Measurements from ENCODE around the gene CORT. TPM values are rescaled to one million over a fixed set of nuclear protein-coding genes. Genes with fewer than 3 reads are reported as not detected.
"Not testable (repeated sequence)": the region's sequence is repeated elsewhere in the genome, so short reads cannot be mapped to it uniquely, and the experiment has no call there.

Gene CORT
- total RNA-seq, 1 donor from 2014 or later = 0.26 TPM

DNA sequence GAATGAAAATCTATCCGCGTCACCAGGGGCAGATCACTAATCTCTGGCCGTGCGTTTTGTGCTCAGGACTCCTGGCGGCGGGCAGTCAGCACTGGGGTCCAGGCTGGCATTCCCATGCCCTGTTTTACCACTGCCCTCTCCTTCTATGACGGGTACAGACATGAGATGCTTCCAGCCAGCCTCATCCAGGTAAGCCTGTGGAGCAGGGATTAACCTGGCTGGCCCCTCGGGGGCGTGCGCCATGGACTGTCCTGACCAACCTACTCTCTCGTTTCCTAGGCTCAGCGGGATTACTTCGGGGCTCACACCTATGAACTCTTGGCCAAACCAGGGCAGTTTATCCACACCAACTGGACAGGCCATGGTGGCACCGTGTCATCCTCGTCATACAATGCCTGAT is 30.5 kb upstream of the CORT start:
- peak; percentile 43 for FAIRE-seq
- TF ChIP-seq, protein P1, sequence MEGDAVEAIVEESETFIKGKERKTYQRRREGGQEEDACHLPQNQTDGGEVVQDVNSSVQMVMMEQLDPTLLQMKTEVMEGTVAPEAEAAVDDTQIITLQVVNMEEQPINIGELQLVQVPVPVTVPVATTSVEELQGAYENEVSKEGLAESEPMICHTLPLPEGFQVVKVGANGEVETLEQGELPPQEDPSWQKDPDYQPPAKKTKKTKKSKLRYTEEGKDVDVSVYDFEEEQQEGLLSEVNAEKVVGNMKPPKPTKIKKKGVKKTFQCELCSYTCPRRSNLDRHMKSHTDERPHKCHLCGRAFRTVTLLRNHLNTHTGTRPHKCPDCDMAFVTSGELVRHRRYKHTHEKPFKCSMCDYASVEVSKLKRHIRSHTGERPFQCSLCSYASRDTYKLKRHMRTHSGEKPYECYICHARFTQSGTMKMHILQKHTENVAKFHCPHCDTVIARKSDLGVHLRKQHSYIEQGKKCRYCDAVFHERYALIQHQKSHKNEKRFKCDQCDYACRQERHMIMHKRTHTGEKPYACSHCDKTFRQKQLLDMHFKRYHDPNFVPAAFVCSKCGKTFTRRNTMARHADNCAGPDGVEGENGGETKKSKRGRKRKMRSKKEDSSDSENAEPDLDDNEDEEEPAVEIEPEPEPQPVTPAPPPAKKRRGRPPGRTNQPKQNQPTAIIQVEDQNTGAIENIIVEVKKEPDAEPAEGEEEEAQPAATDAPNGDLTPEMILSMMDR (IDR thresholded peaks at IDR 0.05; ENCODE audit: insufficient read depth, low read length, severe bottlenecking) = no peak
- H3K36me3 ChIP-seq (ENCODE audit: control insufficient read depth, insufficient read depth, low read length) = peaks cover 14% of the 10 kb centered on the region
- no peaks in the 10 kb centered on the region for H3K27me3 ChIP-seq (ENCODE audit: control insufficient read depth, insufficient read depth, low read length)
- DNase-seq (ENCODE audit: low read depth) = no peak
- H3K4me3 ChIP-seq (ENCODE audit: low read depth, low read length) = no peak overlapping the region

DNA sequence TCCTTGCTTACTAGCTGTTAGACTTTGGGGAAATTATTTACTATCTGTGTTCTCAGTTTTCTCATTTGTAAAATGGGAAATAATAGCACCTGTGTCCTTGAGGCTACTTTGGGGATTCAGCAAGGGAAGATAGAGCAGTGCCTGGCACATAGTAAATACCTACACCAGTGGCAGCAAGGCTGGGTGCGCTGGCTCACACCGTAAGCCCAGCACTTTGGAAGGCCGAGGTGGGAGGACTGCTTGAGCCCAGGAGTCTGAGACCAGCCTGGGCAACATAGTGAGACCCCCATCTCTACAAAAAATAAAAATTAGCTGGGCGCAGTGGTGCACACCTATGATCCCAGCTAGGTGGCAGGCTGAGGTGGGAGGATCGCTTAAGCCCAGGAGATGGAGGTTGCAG is 28.2 kb upstream of the CORT start:
- Histone ChIP-seq H3K4me3 (ENCODE audit: low read depth, low read length) (no peak overlapping the region), H3K27me3 (ENCODE audit: control insufficient read depth, insufficient read depth, low read length) (no peaks in the 10 kb centered on the region), H3K36me3 (ENCODE audit: control insufficient read depth, insufficient read depth, low read length) (peaks cover 13% of the 10 kb centered on the region)
- no peak for FAIRE-seq
- TF ChIP-seq, protein P1 (IDR thresholded peaks at IDR 0.05; ENCODE audit: insufficient read depth, low read length, severe bottlenecking) = no peak
- no peak for DNase-seq (ENCODE audit: low read depth)

DNA sequence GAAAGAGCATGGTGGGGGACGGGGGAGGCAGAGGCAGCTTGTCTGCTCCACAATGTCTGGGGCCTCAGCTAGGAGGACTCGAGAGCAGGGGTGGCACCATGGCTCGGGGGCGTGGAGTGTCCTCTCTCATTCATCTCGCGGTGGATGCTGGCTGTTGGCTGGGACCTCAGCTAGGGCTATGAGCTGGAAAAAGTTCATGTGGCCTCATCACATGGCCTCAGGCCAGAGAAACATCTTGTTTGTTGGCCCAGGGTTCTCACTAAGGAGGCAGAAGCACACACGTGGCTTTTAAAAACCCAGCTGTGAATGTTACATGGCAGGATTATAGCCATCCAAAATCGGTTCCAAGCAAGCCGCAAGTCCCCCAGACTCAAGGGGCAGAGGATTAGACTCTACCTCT is 25.8 kb upstream of the CORT start:
- FAIRE-seq = no peak
- H3K4me3 ChIP-seq (ENCODE audit: low read depth, low read length) = no peak overlapping the region
- TF ChIP-seq, protein P1 (IDR thresholded peaks at IDR 0.05; ENCODE audit: insufficient read depth, low read length, severe bottlenecking) = no peak

DNA sequence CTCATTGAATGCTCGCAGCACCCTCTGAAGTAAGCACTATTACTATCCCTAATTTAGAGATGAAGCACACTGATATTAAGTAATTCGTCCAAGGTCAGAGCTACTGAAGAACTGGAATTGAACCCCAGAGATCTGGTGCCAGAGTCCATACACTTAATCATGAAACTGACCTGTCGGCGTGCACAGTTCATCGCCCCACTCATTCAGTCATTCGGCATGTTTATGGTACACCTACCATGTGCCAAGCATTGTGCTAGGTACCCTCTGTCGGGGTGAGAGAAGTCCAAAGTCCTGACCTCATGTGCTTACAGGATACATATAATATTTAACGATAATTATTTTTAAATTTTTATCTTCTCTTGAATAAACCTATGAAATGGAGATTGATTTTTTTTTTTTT is 25.2 kb upstream of the CORT start:
- TF ChIP-seq, protein P1 (IDR thresholded peaks at IDR 0.05; ENCODE audit: insufficient read depth, low read length, severe bottlenecking) = no peak
- no peak for DNase-seq (ENCODE audit: low read depth)
- no peaks in the 10 kb centered on the region for H3K27me3 ChIP-seq (ENCODE audit: control insufficient read depth, insufficient read depth, low read length)
- FAIRE-seq = no peak
- peaks cover 3% of the 10 kb centered on the region for H3K36me3 ChIP-seq (ENCODE audit: control insufficient read depth, insufficient read depth, low read length)
- H3K4me3 ChIP-seq (ENCODE audit: low read depth, low read length) = no peak overlapping the region

More for the DNA sequence above, 25.8 kb upstream of the CORT start:
- H3K36me3 ChIP-seq (ENCODE audit: control insufficient read depth, insufficient read depth, low read length) = peaks cover 5% of the 10 kb centered on the region
- no peaks in the 10 kb centered on the region for H3K27me3 ChIP-seq (ENCODE audit: control insufficient read depth, insufficient read depth, low read length)
- DNase-seq (ENCODE audit: low read depth) = no peak

DNA sequence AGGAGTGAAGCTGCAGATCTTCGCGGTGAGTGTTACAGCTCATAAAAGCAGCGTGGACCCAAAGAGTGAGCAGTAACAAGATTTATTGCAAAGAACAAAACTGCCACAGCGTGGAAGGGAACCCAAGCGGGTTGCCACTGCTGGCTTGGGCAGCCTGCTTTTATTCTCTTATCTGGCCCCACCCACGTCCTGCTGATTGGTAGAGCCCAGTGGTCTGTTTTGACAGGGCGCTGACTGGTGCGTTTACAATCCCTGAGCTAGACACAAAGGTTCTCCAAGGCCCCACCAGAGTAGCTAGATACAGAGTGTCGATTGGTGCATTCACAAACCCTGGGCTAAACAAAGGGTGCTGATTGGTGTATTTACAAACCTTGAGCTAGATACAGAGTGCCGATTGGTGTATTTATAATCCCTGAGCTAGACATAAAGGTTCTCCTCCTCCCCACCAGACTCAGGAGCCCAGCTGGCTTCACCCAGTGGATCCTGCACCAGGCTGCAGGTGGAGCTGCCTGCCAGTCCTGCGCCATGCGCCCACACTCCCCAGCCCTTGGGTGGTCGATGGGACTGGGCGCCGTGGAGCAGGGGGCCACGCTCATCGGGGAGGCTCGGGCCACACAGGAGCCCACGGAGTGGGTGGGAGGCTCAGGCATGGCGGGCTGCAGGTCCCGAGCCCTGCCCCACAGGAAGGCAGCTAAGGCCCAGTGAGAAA is 23.9 kb upstream of the CORT start:
- not testable (repeated sequence) for H3K36me3 ChIP-seq (ENCODE audit: control insufficient read depth, insufficient read depth, low read length); H3K4me3 ChIP-seq (ENCODE audit: low read depth, low read length); H3K27me3 ChIP-seq (ENCODE audit: control insufficient read depth, insufficient read depth, low read length); FAIRE-seq; DNase-seq (ENCODE audit: low read depth)

DNA sequence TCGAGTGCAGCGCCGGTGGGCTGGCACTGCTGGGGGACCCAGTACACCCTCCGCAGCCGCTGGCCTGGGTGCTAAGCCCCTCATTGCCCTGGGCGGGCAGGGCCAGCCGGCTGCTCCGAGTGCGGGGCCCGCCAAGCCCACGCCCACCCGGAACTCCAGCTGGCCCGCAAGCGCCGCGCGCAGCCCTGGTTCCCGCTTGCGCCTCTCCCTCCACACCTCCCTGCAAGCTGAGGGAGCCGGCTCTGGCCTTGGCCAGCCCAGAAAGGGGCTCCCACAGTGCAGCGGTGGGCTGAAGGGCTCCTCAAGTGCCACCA is 23.3 kb upstream of the CORT start:
- not testable (repeated sequence) for DNase-seq (ENCODE audit: low read depth); FAIRE-seq; H3K4me3 ChIP-seq (ENCODE audit: low read depth, low read length)

DNA sequence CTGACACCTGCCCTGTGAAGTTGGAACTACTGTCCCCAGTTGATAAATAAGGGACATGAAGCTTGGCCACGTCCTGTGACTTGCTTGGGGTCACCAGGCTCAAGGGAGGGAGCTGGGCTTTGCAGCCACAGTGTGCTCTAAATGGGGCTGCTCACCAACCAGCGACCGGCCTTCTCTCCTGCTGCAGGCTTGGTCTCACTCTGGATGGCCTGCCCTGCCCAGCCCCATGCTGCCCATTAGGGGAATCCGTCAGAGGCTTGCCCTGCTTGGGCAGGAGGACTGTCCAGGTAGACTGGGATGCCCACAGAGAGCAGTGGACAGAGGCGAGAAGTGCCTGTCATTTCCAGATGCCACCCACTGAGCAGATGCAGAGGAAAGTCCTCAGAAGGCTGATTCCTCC is 20.8 kb upstream of the CORT start:
- no peak for FAIRE-seq

More for the DNA sequence above, 23.3 kb upstream of the CORT start:
- not testable (repeated sequence) for H3K27me3 ChIP-seq (ENCODE audit: control insufficient read depth, insufficient read depth, low read length); H3K36me3 ChIP-seq (ENCODE audit: control insufficient read depth, insufficient read depth, low read length)

More for the DNA sequence above, 20.8 kb upstream of the CORT start:
- H3K27me3 ChIP-seq (ENCODE audit: control insufficient read depth, insufficient read depth, low read length) = no peaks in the 10 kb centered on the region
- TF ChIP-seq, protein P1 (IDR thresholded peaks at IDR 0.05; ENCODE audit: insufficient read depth, low read length, severe bottlenecking) = no peak
- no peaks in the 10 kb centered on the region for H3K36me3 ChIP-seq (ENCODE audit: control insufficient read depth, insufficient read depth, low read length)
- no peak overlapping the region for H3K4me3 ChIP-seq (ENCODE audit: low read depth, low read length)
- DNase-seq (ENCODE audit: low read depth) = no peak

Data from bronchial epithelial cell (primary cell).